ENCODE measurements around the gene NUPR1. TPM values are rescaled to one million over a fixed set of nuclear protein-coding genes. Genes with fewer than 3 reads are reported as not detected.
A peak's percentile ranks its signal among the peaks of the same experiment; 100 is the strongest.

Gene NUPR1
- total and polyA plus RNA-seq, 2 of the 13 experiments (the other 11 are each of a cell fraction or from before 2014, with no cell fraction given), result 18.0 to 25.6 TPM

DNA sequence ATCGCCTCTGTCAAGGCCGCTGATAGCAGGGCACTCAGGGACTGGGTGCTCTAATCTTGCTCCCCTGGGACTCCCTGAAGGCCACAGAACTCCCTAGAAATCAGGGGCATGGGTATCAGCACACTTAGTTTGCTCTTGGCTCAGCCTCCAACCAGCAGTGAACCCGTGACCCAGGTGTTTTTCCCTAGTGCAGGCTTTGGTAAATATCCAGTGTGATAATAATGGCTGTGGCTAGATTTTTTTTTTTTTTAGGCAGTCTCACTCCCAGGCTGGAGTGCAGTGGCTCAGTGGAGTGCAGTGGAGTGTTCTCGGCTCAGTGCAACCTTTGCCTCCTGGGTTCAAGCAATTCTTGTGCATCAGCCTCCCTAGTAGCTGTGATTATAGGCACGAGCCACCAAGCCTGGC, 10.3 kb downstream of the NUPR1 start (continued):
- TF ChIP-seq, protein P1, sequence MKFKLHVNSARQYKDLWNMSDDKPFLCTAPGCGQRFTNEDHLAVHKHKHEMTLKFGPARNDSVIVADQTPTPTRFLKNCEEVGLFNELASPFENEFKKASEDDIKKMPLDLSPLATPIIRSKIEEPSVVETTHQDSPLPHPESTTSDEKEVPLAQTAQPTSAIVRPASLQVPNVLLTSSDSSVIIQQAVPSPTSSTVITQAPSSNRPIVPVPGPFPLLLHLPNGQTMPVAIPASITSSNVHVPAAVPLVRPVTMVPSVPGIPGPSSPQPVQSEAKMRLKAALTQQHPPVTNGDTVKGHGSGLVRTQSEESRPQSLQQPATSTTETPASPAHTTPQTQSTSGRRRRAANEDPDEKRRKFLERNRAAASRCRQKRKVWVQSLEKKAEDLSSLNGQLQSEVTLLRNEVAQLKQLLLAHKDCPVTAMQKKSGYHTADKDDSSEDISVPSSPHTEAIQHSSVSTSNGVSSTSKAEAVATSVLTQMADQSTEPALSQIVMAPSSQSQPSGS (CRISPR knock-in tag; IDR thresholded peaks at IDR 0.05), result peak; percentile 36; the same call in 1 of the 2 replicates
- TF ChIP-seq PHB2 (IDR thresholded peaks at IDR 0.05; ENCODE audit: partially characterized antibody), result no peak
- no peak for TF ChIP-seq RBM39 (IDR thresholded peaks at IDR 0.05; ENCODE audit: low read depth, low read length, poor library complexity, severe bottlenecking)
- TF ChIP-seq ARNT2 (CRISPR knock-in tag; IDR thresholded peaks at IDR 0.05; ENCODE audit: low read depth), result no peak
- no peak for TF ChIP-seq ZFP36L1 (CRISPR knock-in tag; IDR thresholded peaks at IDR 0.05)
- no peak for TF ChIP-seq MAF1 (CRISPR knock-in tag; IDR thresholded peaks at IDR 0.05; ENCODE audit: borderline replicate concordance)
- TF ChIP-seq, protein P2, sequence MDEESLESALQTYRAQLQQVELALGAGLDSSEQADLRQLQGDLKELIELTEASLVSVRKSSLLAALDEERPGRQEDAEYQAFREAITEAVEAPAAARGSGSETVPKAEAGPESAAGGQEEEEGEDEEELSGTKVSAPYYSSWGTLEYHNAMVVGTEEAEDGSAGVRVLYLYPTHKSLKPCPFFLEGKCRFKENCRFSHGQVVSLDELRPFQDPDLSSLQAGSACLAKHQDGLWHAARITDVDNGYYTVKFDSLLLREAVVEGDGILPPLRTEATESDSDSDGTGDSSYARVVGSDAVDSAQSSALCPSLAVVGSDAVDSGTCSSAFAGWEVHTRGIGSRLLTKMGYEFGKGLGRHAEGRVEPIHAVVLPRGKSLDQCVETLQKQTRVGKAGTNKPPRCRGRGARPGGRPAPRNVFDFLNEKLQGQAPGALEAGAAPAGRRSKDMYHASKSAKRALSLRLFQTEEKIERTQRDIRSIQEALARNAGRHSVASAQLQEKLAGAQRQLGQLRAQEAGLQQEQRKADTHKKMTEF (CRISPR knock-in tag; IDR thresholded peaks at IDR 0.05), result peak; percentile 50; the same call in 1 of the 2 replicates
- TF ChIP-seq, protein P3, sequence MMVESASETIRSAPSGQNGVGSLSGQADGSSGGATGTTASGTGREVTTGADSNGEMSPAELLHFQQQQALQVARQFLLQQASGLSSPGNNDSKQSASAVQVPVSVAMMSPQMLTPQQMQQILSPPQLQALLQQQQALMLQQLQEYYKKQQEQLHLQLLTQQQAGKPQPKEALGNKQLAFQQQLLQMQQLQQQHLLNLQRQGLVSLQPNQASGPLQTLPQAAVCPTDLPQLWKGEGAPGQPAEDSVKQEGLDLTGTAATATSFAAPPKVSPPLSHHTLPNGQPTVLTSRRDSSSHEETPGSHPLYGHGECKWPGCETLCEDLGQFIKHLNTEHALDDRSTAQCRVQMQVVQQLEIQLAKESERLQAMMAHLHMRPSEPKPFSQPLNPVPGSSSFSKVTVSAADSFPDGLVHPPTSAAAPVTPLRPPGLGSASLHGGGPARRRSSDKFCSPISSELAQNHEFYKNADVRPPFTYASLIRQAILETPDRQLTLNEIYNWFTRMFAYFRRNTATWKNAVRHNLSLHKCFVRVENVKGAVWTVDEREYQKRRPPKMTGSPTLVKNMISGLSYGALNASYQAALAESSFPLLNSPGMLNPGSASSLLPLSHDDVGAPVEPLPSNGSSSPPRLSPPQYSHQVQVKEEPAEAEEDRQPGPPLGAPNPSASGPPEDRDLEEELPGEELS (CRISPR knock-in tag; IDR thresholded peaks at IDR 0.05), result peak; percentile 82
- TF ChIP-seq ZNF790 (CRISPR knock-in tag; IDR thresholded peaks at IDR 0.05; ENCODE audit: borderline replicate concordance), result no peak
- no peak for TF ChIP-seq ZNF652 (CRISPR knock-in tag; IDR thresholded peaks at IDR 0.05; ENCODE audit: borderline replicate concordance, low read depth)
- TF ChIP-seq YY1 (IDR thresholded peaks at IDR 0.05; ENCODE audit: insufficient read depth, insufficient replicate concordance, low read depth, low read length), result peak; percentile 14
- TF ChIP-seq, protein P4, sequence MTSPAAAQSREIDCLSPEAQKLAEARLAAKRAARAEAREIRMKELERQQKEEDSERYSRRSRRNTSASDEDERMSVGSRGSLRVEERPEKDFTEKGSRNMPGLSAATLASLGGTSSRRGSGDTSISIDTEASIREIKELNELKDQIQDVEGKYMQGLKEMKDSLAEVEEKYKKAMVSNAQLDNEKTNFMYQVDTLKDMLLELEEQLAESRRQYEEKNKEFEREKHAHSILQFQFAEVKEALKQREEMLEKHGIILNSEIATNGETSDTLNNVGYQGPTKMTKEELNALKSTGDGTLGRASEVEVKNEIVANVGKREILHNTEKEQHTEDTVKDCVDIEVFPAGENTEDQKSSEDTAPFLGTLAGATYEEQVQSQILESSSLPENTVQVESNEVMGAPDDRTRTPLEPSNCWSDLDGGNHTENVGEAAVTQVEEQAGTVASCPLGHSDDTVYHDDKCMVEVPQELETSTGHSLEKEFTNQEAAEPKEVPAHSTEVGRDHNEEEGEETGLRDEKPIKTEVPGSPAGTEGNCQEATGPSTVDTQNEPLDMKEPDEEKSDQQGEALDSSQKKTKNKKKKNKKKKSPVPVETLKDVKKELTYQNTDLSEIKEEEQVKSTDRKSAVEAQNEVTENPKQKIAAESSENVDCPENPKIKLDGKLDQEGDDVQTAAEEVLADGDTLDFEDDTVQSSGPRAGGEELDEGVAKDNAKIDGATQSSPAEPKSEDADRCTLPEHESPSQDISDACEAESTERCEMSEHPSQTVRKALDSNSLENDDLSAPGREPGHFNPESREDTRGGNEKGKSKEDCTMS (CRISPR knock-in tag; conservative IDR thresholded peaks at IDR 0.05), result no peak
- TF ChIP-seq ZNF781 (CRISPR knock-in tag; IDR thresholded peaks at IDR 0.05; ENCODE audit: borderline replicate concordance, not compliant biosample characterization), result no peak
- TF ChIP-seq NCOA1 (CRISPR knock-in tag; IDR thresholded peaks at IDR 0.05), result no peak
- TF ChIP-seq ZBTB7A (CRISPR knock-in tag; IDR thresholded peaks at IDR 0.05), result no peak
- no peak for TF ChIP-seq ZNF337 (CRISPR knock-in tag; IDR thresholded peaks at IDR 0.05; ENCODE audit: borderline replicate concordance, low read depth)
- TF ChIP-seq FOSL1 (CRISPR knock-in tag; IDR thresholded peaks at IDR 0.05; ENCODE audit: borderline replicate concordance), result no peak
- no peak for TF ChIP-seq SMARCE1 (IDR thresholded peaks at IDR 0.05; ENCODE audit: borderline replicate concordance)
- TF ChIP-seq KDM3A (CRISPR knock-in tag; IDR thresholded peaks at IDR 0.05; ENCODE audit: low read depth), result no peak
- no peak for TF ChIP-seq RFXANK (CRISPR knock-in tag; IDR thresholded peaks at IDR 0.05)
- TF ChIP-seq, protein P5, sequence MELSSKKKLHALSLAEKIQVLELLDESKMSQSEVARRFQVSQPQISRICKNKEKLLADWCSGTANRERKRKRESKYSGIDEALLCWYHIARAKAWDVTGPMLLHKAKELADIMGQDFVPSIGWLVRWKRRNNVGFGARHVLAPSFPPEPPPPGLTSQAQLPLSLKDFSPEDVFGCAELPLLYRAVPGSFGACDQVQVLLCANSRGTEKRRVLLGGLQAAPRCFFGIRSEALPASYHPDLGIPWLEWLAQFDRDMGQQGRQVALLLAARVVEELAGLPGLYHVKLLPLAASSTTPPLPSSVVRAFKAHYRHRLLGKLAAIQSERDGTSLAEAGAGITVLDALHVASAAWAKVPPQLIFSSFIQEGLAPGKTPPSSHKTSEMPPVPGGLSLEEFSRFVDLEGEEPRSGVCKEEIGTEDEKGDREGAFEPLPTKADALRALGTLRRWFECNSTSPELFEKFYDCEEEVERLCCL (CRISPR knock-in tag; IDR thresholded peaks at IDR 0.05; ENCODE audit: borderline replicate concordance), result no peak
- TF ChIP-seq ZNF432 (CRISPR knock-in tag; IDR thresholded peaks at IDR 0.05; ENCODE audit: borderline replicate concordance), result no peak
- TF ChIP-seq ISL2 (CRISPR knock-in tag; IDR thresholded peaks at IDR 0.05), result peak; percentile 40; the same call in 1 of the 2 replicates
